GM18498 (cell line): Measurements from ENCODE around the gene MRPL16.

Experiments
- ATAC-seq: cut with Tn5 transposase; IDR thresholded peaks from one replicate; pipeline ENCODE4 v1.9.1; 2021; ENCODE audit warnings: mild to moderate bottlenecking, moderate library complexity; ENCODE audit not compliant: unreplicated experiment

Gene MRPL16

GRCh38 chr11:59776210-59777066 is 34.1 kb downstream of the MRPL16 start:
- no peak for ATAC-seq

- no peak for ATAC-seq
Observed at GRCh38 chr11:59773083-59773440, 37.5 kb downstream of the MRPL16 start.

- no peak for ATAC-seq
Observed at GRCh38 chr11:59771605-59772004, 39.0 kb downstream of the MRPL16 start.

GRCh38 chr11:59770869-59771268 is 39.7 kb downstream of the MRPL16 start:
- no peak for ATAC-seq

GRCh38 chr11:59770319-59770718 is 40.3 kb downstream of the MRPL16 start:
- ATAC-seq = no peak

GRCh38 chr11:59769828-59770227 is 40.8 kb downstream of the MRPL16 start:
- no peak for ATAC-seq

- no peak for ATAC-seq
Observed at GRCh38 chr11:59769111-59769510, 41.5 kb downstream of the MRPL16 start.

GRCh38 chr11:59767225-59767611 is 43.4 kb downstream of the MRPL16 start:
- no peak for ATAC-seq

GRCh38 chr11:59766542-59767224 is 43.9 kb downstream of the MRPL16 start:
- ATAC-seq = no peak

GRCh38 chr11:59765068-59765735 is 45.4 kb downstream of the MRPL16 start:
- ATAC-seq = no peak

GRCh38 chr11:59761993-59762392 is 48.6 kb downstream of the MRPL16 start:
- ATAC-seq = no peak

- no peak for ATAC-seq
Observed at GRCh38 chr11:59760771-59761170, 49.8 kb downstream of the MRPL16 start.

- ATAC-seq = no peak
Observed at GRCh38 chr11:59759900-59760299, 50.7 kb downstream of the MRPL16 start.

GRCh38 chr11:59758401-59759037 is 52.1 kb downstream of the MRPL16 start:
- ATAC-seq = no peak

- no peak for ATAC-seq
Observed at GRCh38 chr11:59756845-59757244, 53.7 kb downstream of the MRPL16 start.

- no peak for ATAC-seq
Observed at GRCh38 chr11:59756558-59756840, 54.1 kb downstream of the MRPL16 start.
